ENCODE results near the gene VMAC.

The VMAC gene

DNA sequence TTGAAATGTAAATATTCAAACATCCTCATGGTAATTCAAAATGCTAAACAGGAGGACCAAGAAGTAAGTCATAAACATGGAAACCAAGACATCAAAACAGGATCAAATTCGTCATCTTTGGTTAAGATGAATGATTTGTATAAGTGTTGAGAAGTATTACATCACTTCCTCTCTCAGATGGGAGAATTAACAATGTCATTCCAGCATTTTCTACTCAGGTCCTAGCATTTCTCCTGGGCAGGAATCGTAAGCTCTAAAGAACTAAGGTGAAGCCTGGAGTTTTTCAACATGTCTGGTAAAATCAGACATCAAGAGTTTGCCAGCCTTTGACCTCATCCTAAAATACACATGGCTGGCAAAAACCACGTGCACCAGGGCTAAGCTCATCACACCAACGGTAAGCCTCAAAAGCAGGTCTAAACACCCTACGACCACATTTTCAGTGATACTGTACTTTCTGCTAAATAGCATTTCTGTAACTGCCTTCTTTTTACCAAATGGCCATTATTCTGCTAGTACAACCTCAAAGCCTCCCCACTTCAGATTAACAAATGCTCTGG lies 48.4 kb downstream of the VMAC start:
- DNase-seq (ENCODE audit: low spot score): no peak

GRCh38 chr19:5953680-5954213 lies 49.1 kb downstream of the VMAC start:
- peak; percentile 14 for DNase-seq (ENCODE audit: low spot score)

- DNase-seq (ENCODE audit: low spot score): no peak
Measured at GRCh38 chr19:5954293-5954692, 49.6 kb downstream of the VMAC start.

- no peak for DNase-seq (ENCODE audit: low spot score)
Measured at GRCh38 chr19:5955636-5955935, 50.9 kb downstream of the VMAC start.

GRCh38 chr19:5956323-5956722 lies 51.7 kb downstream of the VMAC start:
- no peak for DNase-seq (ENCODE audit: low spot score)

DNA sequence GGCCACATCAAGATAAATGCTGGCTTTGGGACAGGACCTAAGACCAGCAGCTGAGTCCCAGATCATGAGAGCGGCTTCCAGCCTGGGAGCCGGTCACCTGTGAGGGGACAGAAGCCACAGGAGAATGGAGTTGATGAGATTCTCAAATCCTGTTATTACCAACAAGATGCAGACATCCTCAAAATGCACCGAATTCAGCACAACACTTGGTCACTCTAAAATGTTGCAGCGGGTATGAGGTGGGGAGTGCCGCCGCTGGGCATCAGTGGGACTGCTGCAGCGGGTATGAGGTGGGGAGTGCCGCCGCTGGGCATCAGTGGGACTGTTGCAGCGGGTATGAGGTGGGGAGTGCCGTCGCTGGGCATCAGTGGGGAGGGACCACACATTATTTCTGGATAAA lies 52.1 kb downstream of the VMAC start:
- DNase-seq (ENCODE audit: low spot score): no peak

DNA sequence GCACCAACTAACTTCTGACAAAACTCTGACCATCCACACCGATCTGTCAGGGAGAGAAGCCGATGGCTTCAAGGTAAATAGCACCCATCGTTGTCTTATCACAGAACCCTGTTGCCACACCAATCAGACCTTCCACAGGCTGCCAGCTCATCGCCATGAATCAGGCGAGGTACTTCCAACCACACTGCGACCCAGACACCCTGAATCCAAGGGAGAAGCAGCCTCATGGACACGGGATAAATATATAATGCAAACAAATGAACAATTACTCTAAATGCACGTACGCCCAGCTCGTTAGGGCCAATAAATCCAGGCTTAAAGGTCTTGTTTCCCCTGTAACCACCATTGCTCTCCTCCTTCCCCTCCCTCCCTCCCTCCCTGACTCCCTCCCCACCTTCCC lies 52.5 kb downstream of the VMAC start:
- DNase-seq (ENCODE audit: low spot score): no peak

GRCh38 chr19:5958074-5958850 lies 53.6 kb downstream of the VMAC start:
- no peak for DNase-seq (ENCODE audit: low spot score)

- no peak for DNase-seq (ENCODE audit: low spot score)
Measured at GRCh38 chr19:5958851-5959122, 54.1 kb downstream of the VMAC start.

- DNase-seq (ENCODE audit: low spot score): no peak
Measured at GRCh38 chr19:5959260-5960004, 54.8 kb downstream of the VMAC start.

Data from SW480 (cell line).